Measurements from ENCODE around the gene NANOS3. TPM values are rescaled to one million over a fixed set of nuclear protein-coding genes. Genes with fewer than 3 reads are reported as not detected.

The NANOS3 gene
- total and polyA plus RNA-seq, 2 of the 13 experiments (the other 11 are each of a cell fraction or from before 2014, with no cell fraction given): 0.21 TPM; not detected in 1

- TF ChIP-seq RELA (CRISPR knock-in tag; IDR thresholded peaks at IDR 0.05): no peak
- TF ChIP-seq ZNF513 (CRISPR knock-in tag; conservative IDR thresholded peaks at IDR 0.05): no peak
- TF ChIP-seq PRDM15 (CRISPR knock-in tag; IDR thresholded peaks at IDR 0.05): no peak
- TF ChIP-seq ZNF205 (CRISPR knock-in tag; IDR thresholded peaks at IDR 0.05): no peak
- no peak for TF ChIP-seq ZNF75D (CRISPR knock-in tag; IDR thresholded peaks at IDR 0.05; ENCODE audit: borderline replicate concordance)
- TF ChIP-seq ZBTB33 (CRISPR knock-in tag; IDR thresholded peaks at IDR 0.05): peak; percentile 51; the same call in 1 of the 2 replicates
- no peak for TF ChIP-seq NFAT5 (CRISPR knock-in tag; IDR thresholded peaks at IDR 0.05)
- no peak for TF ChIP-seq ZNF446 (CRISPR knock-in tag; IDR thresholded peaks at IDR 0.05)
Measured at GRCh38 chr19:13917888-13918406, 41.0 kb downstream of the NANOS3 start (continued).

All from HepG2 (cell line).